ENCODE data around the gene NOL11.

The NOL11 gene

GRCh38 chr17:67679225-67679624, 38.5 kb upstream of the NOL11 start (continued):
- TF ChIP-seq ZBTB44 (tag by site-specific recombination; IDR thresholded peaks at IDR 0.05) = no peak
- no peak for TF ChIP-seq ZNF174 (tag by site-specific recombination; IDR thresholded peaks at IDR 0.05)
- TF ChIP-seq ZNF610 (tag by site-specific recombination; IDR thresholded peaks at IDR 0.05; ENCODE audit: borderline replicate concordance) = no peak
- TF ChIP-seq ZNF571 (tag by site-specific recombination; IDR thresholded peaks at IDR 0.05) = no peak
- TF ChIP-seq ZNF639 (tag by site-specific recombination; IDR thresholded peaks at IDR 0.05) = no peak
- TF ChIP-seq ZNF423 (tag by site-specific recombination; IDR thresholded peaks at IDR 0.05) = no peak
- TF ChIP-seq ZNF133 (tag by site-specific recombination; IDR thresholded peaks at IDR 0.05) = no peak

- no peaks in the 10 kb centered on the region for H3K9me3 ChIP-seq (ENCODE audit: control insufficient read depth, insufficient read depth, low read depth, low read length)
- no peak overlapping the region for H3K27ac ChIP-seq (ENCODE audit: extremely low read depth, low read depth, low read length)
- ChIA-PET CTCF (interaction anchor here (0.5 to 1.2 kb wide), 3 partner anchors 9 to 20 kb away, joined by 3 to 7 read pairs (median 3); no protein-coding TSS in a partner anchor), POLR2A (interaction anchor here (0.7 kb wide), 1 partner anchor 205 kb away, joined by 3 read pairs; no protein-coding TSS in a partner anchor)
- no peaks in the 10 kb centered on the region for H3K4me1 ChIP-seq (ENCODE audit: control insufficient read depth, insufficient read depth, low read length)
- no peaks in the 10 kb centered on the region for H3K36me3 ChIP-seq (ENCODE audit: control insufficient read depth in 2 of 2, insufficient read depth in 1 of 2, low read length in 2 of 2)
- no peak overlapping the region for H3K4me3 ChIP-seq (ENCODE audit: low read depth, low read length)
- TF ChIP-seq YY2 (tag by site-specific recombination; IDR thresholded peaks at IDR 0.05) (no peak), GLI4 (tag by site-specific recombination; IDR thresholded peaks at IDR 0.05) (no peak), ZNF302 (tag by site-specific recombination; IDR thresholded peaks at IDR 0.05; ENCODE audit: low read depth) (no peak), TCF7L2 (IDR thresholded peaks at IDR 0.05; ENCODE audit: borderline replicate concordance, low read depth, low read length) (no peak), ZNF623 (tag by site-specific recombination; IDR thresholded peaks at IDR 0.05) (no peak), ZNF677 (tag by site-specific recombination; IDR thresholded peaks at IDR 0.05) (no peak), ZNF518A (tag by site-specific recombination; conservative IDR thresholded peaks at IDR 0.05; ENCODE audit: low read depth) (no peak), ZNF558 (tag by site-specific recombination; IDR thresholded peaks at IDR 0.05) (no peak), ZNF214 (tag by site-specific recombination; IDR thresholded peaks at IDR 0.05; ENCODE audit: borderline replicate concordance) (no peak), SALL2 (tag by site-specific recombination; IDR thresholded peaks at IDR 0.05; ENCODE audit: borderline replicate concordance) (no peak), ZBTB7A (tag by site-specific recombination; IDR thresholded peaks at IDR 0.05; ENCODE audit: low read depth) (no peak), ZNF23 (tag by site-specific recombination; IDR thresholded peaks at IDR 0.05; ENCODE audit: borderline replicate concordance) (no peak), WT1 (tag by site-specific recombination; IDR thresholded peaks at IDR 0.05) (no peak), ZBTB10 (tag by site-specific recombination; IDR thresholded peaks at IDR 0.05) (no peak), ZBTB21 (tag by site-specific recombination; IDR thresholded peaks at IDR 0.05) (no peak), PBX3 (CRISPR knock-in tag; IDR thresholded peaks at IDR 0.05) (no peak), ZNF701 (tag by site-specific recombination; IDR thresholded peaks at IDR 0.05) (no peak)
These were observed 38.0 kb upstream of the NOL11 start for GRCh38 chr17:67679721-67680120.
